ENCODE data around the gene SEMA5A. TPM values are rescaled to one million over a fixed set of nuclear protein-coding genes. Genes with fewer than 3 reads are reported as not detected.

Gene SEMA5A
- total and polyA plus RNA-seq, 2 donors (not counting 1 experiment from before 2014, with no cell fraction given), result not detected

DNA sequence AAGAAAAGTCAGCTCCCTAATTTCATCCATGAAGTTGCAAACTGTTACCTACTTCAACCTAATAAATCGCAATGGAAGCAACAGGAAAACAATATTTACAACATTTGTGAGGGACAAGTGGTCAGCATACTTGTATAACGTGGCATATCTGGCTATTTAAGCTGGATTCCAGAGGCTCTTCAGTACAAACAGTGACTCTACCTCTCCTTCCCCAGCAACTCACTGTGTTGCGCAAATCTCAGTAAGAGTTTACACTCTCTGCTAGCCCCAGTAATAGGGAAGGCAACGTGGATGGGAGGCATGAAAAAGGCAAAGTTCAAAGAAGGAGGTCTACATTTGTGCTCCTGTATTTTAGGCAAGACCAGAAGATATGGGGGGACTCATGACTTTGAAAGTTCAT lies 18.9 kb upstream of the SEMA5A start:
- Histone ChIP-seq H3K36me3 (replicated peaks in 1 of 2; ENCODE audit: control extremely low read depth in 1 of 2, control insufficient read depth in 1 of 2, extremely low read depth in 1 of 2, insufficient read depth in 2 of 2, low read length in 1 of 2) (no peaks in the 10 kb centered on the region), H3K79me2 (ENCODE audit: control insufficient read depth, insufficient read depth, low read length) (no peaks in the 10 kb centered on the region), H4K20me1 (ENCODE audit: control insufficient read depth, insufficient read depth, low read length, poor library complexity, severe bottlenecking) (no peaks in the 10 kb centered on the region), H3K4me2 (replicated peaks; ENCODE audit: low read depth, low read length, poor library complexity, severe bottlenecking) (no peak overlapping the region), H3K27ac (ENCODE audit: low read length in 2 of 2) (no peak overlapping the region), H3K27me3 (replicated peaks in 1 of 4; ENCODE audit: control extremely low read depth in 1 of 4, control insufficient read depth in 3 of 4, insufficient read depth in 4 of 4, low read length in 3 of 4) (no peaks in the 10 kb centered on the region), H3K9me3 (ENCODE audit: control extremely low read depth in 1 of 3, control insufficient read depth in 2 of 3, insufficient read depth in 1 of 3, low read length in 2 of 3) (peaks cover 0 to 4% (median 0%) of the 10 kb centered on the region in 3 donors), H2AFZ (ENCODE audit: insufficient read depth, low read depth, low read length, poor library complexity, severe bottlenecking) (no peak overlapping the region), H3K4me1 (ENCODE audit: control insufficient read depth in 2 of 2, insufficient read depth in 2 of 2, low read length in 2 of 2) (no peaks in the 10 kb centered on the region), H3K4me3 (ENCODE audit: control extremely low read depth in 1 of 5, extremely low read depth in 1 of 5, insufficient read depth in 1 of 5, low read depth in 2 of 5, low read length in 4 of 5) (no peak overlapping the region), H3K9ac (ENCODE audit: low read length) (no peak overlapping the region)
- H3K4me1 Mint-ChIP-seq, result no peaks in the 10 kb centered on the region
- ChIA-PET CTCF (no interaction called here), POLR2A (no interaction called here)
- TF ChIP-seq, protein P1, sequence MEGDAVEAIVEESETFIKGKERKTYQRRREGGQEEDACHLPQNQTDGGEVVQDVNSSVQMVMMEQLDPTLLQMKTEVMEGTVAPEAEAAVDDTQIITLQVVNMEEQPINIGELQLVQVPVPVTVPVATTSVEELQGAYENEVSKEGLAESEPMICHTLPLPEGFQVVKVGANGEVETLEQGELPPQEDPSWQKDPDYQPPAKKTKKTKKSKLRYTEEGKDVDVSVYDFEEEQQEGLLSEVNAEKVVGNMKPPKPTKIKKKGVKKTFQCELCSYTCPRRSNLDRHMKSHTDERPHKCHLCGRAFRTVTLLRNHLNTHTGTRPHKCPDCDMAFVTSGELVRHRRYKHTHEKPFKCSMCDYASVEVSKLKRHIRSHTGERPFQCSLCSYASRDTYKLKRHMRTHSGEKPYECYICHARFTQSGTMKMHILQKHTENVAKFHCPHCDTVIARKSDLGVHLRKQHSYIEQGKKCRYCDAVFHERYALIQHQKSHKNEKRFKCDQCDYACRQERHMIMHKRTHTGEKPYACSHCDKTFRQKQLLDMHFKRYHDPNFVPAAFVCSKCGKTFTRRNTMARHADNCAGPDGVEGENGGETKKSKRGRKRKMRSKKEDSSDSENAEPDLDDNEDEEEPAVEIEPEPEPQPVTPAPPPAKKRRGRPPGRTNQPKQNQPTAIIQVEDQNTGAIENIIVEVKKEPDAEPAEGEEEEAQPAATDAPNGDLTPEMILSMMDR (IDR thresholded peaks at IDR 0.05), result no peak
- TF ChIP-seq EZH2 (IDR thresholded peaks at IDR 0.05; ENCODE audit: borderline replicate concordance, insufficient read depth, low read depth, low read length, poor library complexity, severe bottlenecking), result no peak
- no peaks in the 10 kb centered on the region for H3K27me3 Mint-ChIP-seq
- WGBS (ENCODE audit: insufficient coverage), result 60% methylated on average over 3 of the region's 4 CpGs
- H3K27ac Mint-ChIP-seq, result no peak overlapping the region
- ATAC-seq (ENCODE audit: low read depth) (no peak), DNase-seq (no peak)
- no peaks in the 10 kb centered on the region for H3K9me3 Mint-ChIP-seq (ENCODE audit: insufficient read depth)
- intact Hi-C loops (cut with micrococcal nuclease), result no loop called here
- no peak overlapping the region for H3K4me3 Mint-ChIP-seq

DNA sequence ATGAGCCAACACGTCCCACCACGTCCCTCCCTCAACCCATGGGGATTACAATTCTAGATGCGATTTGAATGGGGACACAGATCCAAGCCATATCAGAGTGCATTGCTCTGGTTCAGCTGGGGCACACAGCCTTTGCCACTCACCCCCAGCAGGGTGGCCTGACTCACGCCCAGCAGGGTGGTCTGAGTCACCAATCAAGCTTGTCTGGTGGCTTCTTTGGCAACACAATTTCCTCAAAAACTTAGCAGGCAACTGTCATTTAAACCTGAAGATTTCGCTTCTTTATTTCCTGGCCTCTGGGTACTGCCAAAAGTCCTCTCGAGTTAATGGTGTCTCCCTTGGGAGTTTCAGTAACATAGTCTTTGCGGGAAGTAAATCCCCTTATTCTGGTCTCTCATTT lies 16.3 kb upstream of the SEMA5A start:
- Histone ChIP-seq H3K79me2 (ENCODE audit: control insufficient read depth, insufficient read depth, low read length) (no peaks in the 10 kb centered on the region), H3K4me1 (ENCODE audit: control insufficient read depth in 2 of 2, insufficient read depth in 2 of 2, low read length in 2 of 2) (no peaks in the 10 kb centered on the region), H3K9ac (ENCODE audit: low read length) (no peak overlapping the region), H3K27me3 (replicated peaks in 1 of 4; ENCODE audit: control extremely low read depth in 1 of 4, control insufficient read depth in 3 of 4, insufficient read depth in 4 of 4, low read length in 3 of 4) (no peaks in the 10 kb centered on the region), H3K4me3 (ENCODE audit: control extremely low read depth in 1 of 5, extremely low read depth in 1 of 5, insufficient read depth in 1 of 5, low read depth in 2 of 5, low read length in 4 of 5) (no peak overlapping the region), H3K9me3 (ENCODE audit: control extremely low read depth in 1 of 3, control insufficient read depth in 2 of 3, insufficient read depth in 1 of 3, low read length in 2 of 3) (peaks cover 0 to 4% (median 0%) of the 10 kb centered on the region in 3 donors), H3K27ac (ENCODE audit: low read length in 2 of 2) (no peak overlapping the region), H3K4me2 (replicated peaks; ENCODE audit: low read depth, low read length, poor library complexity, severe bottlenecking) (no peak overlapping the region), H4K20me1 (ENCODE audit: control insufficient read depth, insufficient read depth, low read length, poor library complexity, severe bottlenecking) (no peaks in the 10 kb centered on the region), H2AFZ (ENCODE audit: insufficient read depth, low read depth, low read length, poor library complexity, severe bottlenecking) (no peak overlapping the region), H3K36me3 (replicated peaks in 1 of 2; ENCODE audit: control extremely low read depth in 1 of 2, control insufficient read depth in 1 of 2, extremely low read depth in 1 of 2, insufficient read depth in 2 of 2, low read length in 1 of 2) (no peaks in the 10 kb centered on the region)
- Mint-ChIP-seq H3K4me3 (no peak overlapping the region), H3K27me3 (no peaks in the 10 kb centered on the region), H3K4me1 (no peaks in the 10 kb centered on the region), H3K9me3 (ENCODE audit: insufficient read depth) (no peaks in the 10 kb centered on the region), H3K27ac (no peak overlapping the region)
- ChIA-PET CTCF (no interaction called here), POLR2A (no interaction called here)
- intact Hi-C loops (cut with micrococcal nuclease), result no loop called here
- WGBS (ENCODE audit: insufficient coverage), result 75% methylated on average over 4 of the region's 7 CpGs
- ATAC-seq (ENCODE audit: low read depth) (no peak), DNase-seq (no peak)
- TF ChIP-seq EZH2 (IDR thresholded peaks at IDR 0.05; ENCODE audit: borderline replicate concordance, insufficient read depth, low read depth, low read length, poor library complexity, severe bottlenecking), result no peak
- TF ChIP-seq, protein P1 (IDR thresholded peaks at IDR 0.05), result no peak

Data from B cell (primary cell).